HG03571 (cell line): Measurements from ENCODE around the gene ZCRB1.
"Not testable (repeated sequence)": the region's sequence is repeated elsewhere in the genome, so short reads cannot be mapped to it uniquely, and the experiment has no call there.

Experiments
- ATAC-seq: cut with Tn5 transposase; IDR thresholded peaks from one replicate; pipeline ENCODE4 v1.9.1; 2021; ENCODE audit not compliant: unreplicated experiment

Gene ZCRB1

DNA sequence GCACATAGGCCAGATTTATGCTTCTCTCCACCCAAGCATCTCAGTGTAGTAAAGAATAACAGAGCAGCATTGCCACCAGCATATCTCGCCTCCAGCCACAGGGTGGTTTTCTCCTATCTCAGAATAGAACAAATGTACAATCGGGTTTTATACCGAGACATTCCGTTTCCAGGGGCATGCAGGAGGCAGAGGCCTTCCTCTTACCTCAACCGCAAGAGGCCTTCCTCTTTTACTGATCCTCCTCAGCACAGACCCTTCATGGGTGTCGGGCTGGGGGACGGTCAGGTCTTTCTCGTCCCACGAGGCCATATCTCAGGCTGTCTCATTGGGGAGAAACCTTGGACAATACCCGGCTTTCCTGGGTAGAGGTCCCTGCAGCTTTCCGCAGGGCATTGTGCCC is 4.2 kb upstream of the ZCRB1 start:
- not testable (repeated sequence) for ATAC-seq

DNA sequence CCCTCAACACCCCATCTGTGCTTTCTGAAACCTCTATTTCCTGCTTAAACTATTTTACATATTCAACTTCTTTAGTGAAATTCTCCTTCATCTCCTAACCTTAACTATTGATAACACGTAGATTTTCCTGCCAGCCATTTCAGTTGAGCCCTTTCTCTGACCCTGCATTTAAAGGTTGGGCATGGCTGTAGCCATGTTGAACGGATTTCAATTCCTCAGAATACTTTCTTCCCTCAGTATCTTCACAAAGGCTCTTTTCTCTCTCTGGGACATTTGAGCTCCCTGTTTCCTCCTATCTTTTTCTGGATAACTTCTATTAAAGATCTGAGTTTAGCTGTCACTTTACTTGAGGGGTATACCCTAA is 1.3 kb upstream of the ZCRB1 start:
- ATAC-seq, result no peak

DNA sequence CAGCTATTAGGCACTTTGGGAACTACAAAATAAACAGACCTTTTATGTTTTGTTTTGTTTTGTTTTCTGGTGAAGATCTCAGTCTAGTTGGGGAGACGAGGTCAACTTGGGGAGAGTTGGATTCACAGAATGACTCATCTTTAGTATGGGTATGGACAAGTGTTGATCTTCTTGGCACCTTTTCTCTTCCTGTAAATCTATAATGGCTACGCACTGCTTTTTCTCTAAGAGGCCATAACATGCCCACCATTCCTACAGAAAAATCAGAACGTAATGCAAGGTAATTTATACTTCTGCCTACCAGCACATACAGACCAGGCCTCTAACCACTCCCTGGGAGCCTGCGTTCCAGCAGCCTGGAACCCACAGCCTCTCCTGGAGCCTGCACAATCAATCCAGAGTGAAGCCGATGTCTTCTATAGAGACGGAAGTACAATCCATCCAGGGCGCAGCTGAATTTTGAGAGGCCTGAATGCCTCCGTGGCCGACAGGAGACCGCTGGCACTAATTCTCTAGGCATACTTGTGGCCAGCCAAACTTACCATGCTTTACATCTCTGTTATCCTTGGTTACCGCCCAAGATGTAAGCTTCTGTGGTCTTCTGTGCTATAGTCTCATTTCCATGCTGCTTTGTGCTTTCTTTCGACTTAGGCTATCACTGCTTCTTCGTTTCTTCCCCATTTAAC is 790 bp upstream of the ZCRB1 start:
- peak; percentile 18 for ATAC-seq

DNA sequence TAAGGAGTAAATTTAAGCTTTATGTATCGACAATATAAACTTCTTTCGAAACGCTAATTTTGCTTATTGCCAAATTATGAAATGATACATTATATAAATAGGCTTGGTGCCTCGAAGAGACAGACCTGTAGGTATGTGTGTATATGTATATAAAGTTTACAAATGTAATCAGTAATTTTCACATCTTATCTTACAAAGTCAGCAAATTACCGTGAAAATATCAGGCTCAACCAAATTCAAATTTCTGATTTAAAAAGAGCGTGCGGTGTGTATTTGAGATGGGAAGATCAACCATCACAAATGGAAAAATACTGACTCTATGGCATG is 605 bp downstream of the ZCRB1 start:
- ATAC-seq, result no peak

DNA sequence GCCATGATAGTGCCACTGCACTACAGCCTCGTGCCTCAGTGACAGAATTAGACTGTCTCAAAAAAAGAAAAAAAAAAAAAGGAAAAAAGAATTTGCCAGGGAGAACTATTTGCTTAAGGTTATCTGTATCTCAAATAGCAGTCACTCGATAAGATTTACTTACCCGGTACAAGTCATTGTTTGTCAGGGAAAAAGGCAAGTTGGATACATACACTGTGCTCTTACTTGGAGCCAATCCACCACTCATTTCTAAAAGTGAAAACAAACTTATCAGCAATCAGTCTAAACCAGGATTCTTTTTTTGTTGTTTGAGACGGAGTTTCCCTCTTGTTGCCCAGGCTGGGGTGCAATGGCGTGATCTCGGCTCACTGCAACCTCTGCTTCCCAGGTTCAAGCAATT is 2.0 kb downstream of the ZCRB1 start:
- ATAC-seq, result no peak

DNA sequence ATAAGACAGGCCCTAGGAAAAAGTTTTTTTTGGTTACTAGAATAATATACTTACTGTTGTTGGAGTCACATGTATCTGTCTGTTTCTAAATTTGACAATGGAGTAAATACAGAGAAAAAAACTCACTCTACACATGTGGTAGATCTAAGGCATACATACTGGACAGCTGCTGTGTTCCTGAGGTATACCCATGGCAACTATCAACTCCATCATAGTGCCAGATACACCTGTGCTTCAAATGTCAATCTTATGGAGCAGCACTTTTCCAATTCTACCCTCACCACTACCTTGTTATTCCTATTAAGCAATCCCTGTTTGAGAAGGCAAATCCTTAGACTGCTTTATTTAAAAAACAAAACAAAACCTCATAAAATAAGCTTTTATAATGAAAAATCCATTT is 3.3 kb downstream of the ZCRB1 start:
- ATAC-seq, result no peak

DNA sequence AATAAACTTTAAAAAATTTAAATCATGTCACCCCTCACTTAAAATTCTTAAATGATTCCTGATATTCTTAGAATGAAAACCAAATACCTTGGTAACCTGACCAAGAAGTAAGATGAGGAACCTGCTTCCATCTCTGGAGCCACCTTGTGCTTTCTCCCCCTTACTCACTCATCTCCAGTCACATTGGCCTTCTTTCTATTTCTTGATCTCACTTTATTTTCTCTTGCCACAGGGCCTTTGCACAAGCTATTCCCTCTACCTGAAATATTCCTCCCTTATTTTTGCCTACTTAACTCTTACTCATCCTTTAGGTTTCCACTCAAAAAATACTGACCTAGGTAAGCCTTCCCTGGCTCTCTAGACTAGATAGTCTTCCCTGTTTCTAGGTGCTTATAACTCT is 5.1 kb downstream of the ZCRB1 start:
- ATAC-seq, result no peak

DNA sequence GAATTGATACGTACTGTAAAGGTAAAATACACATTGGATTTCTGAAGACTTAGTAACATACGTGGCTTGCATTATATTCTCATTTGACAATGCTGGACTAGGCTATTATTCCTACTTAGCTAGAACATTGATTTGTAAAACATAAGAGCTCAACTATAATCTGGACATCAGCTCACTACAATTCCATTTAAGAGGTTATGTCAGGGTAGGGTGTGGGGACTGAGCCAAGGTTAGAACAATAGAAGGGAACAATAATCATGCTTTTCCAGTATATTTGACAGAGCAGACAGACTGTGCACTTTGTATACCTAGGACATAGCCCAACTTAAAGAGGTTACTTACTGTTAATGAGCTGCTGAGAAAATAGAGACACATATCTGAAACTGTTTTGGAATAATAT is 10.8 kb downstream of the ZCRB1 start:
- ATAC-seq, result no peak

DNA sequence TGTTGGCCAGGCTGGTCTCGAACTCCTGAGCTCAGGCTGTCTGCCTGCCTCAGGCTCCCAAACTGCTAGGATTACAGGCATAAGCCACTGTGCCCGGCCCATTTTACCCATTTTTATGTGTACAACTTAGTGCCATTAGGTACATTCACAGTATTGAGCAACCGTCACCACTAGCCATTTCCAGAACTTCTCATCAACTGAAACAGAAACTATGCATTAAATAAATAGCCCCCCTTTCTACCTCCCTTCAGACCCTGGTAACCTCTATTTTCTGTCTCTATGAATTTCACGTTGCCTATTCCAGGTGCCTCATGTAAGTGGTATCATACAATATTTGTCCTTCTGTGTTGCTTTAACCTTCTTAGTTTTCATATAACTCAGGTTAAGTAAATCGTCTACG is 15.9 kb downstream of the ZCRB1 start:
- ATAC-seq, result no peak

DNA sequence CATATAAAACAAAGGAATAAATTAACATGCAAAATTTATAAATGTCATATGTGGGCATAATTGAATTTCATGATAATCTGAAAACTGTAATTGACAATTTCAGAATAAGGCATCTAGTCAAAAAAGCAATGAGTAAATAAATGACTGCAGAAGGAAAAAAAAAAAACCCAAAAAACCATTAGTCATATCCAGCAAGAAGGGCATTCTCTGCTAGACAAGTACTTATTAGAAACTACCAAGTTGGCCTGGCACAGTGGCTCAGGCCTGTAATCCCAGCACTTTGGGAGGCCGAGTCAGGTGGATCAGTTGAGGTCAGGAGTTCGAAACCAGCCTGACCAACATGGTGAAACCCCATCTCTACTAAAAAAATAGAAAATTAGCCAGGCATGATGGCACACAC is 17.5 kb downstream of the ZCRB1 start:
- no peak for ATAC-seq

DNA sequence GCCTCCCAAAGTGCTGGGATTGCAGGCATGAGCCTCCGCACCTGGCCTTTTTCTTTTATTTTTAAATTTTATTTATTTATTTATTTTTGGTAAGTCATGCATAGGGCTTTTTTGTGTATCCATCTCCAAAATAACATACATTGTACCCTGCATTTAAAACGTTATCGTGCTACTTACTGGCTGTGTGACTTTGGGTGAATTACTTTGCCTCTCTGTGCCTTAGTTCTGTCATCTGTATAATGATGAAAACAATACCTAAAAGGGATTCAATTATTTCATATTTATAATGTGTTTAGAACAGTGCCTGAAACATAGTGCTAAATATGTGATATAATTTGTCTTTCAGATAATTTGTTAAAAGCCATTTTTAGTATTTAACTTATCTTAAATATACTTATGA is 19.6 kb downstream of the ZCRB1 start:
- ATAC-seq, result no peak

DNA sequence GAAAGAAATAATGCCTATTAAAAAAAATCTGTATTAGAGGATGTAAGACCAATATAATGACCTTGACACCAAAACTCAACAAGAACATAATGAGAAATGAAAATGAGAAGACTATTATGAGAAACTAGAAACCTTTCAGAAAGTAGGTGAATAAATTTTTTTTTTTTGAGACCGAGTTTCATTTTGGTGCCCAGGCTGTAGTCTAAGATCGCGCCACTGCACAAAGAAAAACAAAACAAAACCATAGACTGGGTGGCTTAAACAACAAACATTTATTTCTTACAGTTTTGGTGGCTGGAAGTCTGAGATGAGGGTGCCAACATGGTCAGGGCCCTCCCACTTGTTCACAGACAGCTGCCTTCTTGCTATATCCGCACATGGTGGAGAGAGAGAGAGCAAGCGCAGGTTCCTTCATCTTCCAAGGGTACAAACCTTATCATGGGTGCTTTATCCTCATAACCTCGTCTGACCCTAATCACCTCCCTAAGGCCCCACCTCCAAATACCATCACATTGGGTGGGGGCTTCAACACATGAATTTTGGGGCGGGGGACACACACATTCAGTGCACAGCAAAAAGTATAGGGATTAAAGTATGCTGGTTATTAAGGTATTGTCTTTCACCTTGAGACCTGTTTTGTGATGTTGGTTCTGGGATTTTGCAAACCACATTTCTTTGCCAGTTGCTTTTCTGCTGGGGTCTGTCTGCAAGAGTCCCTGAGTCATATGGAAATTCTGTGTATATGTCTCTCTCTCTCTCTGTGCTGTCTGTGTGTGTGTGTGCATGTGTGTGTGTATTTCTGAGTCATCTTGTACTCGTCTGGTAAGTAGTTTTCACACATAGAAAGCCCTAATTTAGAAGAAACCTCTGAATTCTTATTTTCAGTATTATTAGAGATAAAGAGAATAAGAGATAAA is 26.2 kb downstream of the ZCRB1 start:
- ATAC-seq, result peak; percentile 76

DNA sequence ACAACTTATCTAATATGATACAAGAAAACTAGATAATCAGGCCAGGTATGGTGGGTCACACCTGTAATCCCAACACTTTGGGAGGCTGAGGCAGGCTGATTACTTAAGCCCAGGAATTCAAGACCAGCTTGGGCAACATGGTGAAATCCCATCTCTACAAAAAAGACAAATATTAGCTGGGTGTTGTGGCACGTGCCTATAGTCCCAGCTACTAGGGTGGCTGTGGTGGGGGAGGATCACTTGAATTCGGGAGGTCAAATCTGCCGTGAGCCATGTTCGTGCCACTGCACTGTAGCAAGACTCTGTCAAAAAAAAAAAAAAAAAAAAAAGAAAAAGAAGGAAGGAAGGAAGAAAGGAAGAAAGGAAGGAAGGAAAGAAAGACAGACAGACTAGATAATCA is 27.0 kb downstream of the ZCRB1 start:
- no peak for ATAC-seq

DNA sequence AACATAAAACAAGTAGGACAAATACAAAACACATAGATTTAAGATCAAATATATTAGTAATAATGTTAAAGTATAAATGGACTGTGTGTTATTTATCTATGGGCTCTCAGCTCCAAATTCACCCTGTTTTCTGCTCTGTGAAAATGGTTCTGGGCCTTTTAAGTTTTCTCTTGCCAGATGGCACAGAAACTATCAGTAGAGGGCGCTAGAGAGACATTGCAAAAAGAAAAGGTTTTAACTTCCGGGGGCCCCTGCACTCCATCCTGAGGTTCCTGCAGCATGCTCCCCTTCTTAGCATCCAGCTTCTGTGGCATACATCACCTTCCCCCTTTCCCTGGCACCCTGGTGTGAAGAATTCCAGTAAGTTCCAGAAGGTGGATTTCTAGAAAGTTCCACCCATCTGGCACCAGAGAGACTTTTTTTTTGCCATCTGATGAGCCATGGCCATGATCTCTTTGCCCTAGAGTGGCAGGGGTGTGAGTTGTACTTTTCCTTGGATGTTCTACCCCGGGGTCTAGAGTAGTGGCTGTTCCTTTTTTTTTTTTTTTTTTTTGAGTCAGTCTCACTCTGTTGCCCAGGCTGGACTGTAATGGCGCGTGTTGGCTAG is 29.3 kb downstream of the ZCRB1 start:
- ATAC-seq, result no peak

DNA sequence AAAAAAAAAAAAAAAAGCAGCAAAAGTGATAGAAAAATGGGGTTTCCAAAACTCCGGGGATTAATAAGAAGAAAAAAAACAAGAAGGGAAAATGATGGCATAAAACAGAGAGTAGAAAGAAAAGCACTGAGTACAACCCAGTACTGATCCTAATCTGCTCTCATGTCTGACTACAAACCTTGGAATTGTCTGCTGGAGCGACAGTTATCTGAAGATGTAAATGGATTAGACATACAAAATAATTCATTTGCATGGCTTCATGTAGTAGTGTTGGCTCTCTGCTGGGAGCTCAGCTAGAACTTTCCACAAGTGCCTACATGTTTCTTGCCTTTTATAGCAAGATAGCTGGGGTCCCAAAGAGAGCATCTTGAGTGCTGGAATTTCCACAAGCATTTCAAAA is 34.2 kb downstream of the ZCRB1 start:
- ATAC-seq, result no peak

DNA sequence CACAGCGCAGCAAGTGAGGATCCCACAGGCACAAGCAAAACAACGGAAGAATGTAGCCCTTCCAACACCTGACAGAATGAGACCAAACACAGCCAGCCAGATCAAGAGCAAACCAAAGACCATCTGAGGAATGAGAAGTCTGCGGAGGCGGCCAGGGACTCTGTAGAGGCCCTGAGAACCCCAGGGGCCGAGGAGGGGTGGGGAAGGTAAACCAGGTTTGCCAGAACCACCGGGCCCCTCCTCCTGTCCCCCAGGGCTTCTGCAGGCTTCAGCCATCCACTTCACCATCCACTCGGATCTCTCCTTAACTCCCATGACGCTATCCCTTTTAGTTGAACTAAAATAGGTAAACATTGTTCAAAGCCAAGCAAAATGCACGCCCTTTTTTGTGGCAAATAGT is 37.4 kb downstream of the ZCRB1 start:
- no peak for ATAC-seq

DNA sequence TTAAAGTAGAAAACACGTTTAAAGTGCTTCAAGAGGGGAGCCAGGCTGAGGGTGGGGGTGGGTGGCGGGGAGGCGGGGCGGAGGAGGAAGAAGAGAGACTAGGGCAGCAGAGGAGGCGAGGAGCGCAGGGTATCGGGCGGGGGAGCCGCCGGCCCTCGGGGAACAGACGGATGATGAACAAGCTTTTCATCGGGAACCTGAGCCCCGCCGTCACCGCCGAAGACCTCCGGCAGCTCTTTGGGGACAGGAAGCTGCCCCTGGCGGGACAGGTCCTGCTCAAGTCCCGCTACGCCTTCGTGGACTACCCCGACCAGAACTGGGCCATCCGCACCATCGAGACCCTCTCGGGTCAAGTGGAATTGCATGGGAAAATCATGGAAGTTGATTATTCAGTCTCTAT is 39.2 kb downstream of the ZCRB1 start:
- no peak for ATAC-seq

DNA sequence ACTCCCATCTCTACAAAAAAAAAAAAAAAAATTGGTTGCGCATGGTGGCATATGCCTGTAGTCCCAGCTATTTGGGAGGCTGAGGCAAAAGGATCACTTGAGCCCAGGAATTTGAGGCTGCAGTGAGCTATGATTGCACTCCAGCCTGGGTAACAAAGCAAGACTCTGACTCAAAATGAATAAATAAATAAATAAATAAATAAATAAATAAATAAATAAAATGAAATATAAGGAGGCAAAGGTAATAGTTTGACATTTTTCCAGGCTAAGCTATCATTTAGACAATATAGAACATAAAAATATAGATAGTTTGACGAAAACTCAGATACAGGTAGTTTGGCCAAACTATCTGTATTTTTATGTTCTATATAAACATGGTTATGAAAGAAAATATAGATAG is 40.5 kb downstream of the ZCRB1 start:
- ATAC-seq, result no peak

DNA sequence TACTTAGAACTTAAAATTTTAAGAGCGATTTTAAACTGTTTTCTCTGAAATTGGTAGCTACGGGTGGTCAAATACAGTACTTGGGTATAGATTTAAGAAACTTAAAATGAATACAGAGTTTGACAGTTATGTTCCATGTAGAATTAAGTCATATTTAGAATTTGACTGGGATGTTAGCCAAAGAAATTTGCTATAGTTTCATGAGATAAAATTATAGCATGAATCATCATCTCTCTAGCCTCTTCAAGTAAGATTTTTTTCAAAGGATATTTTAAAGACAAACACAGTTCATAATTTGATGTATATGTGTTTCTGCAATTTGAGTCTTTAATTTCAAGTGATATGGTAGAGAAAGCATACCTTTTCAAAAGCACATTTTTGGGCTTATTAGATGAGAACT is 41.0 kb downstream of the ZCRB1 start:
- no peak for ATAC-seq

DNA sequence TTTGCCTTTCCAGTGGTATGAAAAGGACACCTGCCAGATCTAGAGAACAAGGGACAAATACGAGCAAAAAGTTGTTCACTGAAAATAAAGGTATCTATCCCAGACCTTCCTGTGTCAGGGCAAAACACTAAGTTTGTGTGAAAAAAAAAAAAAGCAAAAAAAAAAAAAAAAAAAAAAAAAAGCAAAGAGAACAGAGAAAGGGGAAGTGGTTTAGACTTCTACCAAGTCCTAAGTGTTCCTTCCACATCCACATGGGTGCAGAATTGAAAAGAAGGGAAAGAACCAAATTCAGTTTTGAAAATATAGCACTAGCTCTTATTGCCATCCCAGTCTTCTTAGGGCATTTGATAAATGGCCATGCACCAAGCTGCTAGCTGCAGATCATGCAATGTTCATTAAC is 41.7 kb downstream of the ZCRB1 start:
- peak; percentile 48 for ATAC-seq

DNA sequence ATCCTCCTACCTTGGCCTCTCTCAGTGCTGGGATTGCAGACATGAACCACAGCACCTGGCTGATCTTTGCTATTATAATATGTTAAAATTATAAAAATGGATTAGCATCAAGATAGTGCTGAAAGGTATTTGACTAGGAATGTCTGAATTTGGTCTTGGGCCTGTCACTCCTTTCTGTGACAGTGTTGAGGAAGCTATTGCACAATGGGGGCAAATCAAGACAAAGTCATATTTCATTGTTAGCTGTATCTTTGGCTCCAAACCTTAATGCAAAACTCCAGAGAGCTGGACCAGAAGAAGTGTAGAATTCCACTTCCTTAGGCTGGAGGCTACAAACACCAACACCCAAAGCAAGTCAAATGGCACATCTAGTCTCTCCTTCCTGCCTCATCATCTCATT is 42.2 kb downstream of the ZCRB1 start:
- no peak for ATAC-seq

DNA sequence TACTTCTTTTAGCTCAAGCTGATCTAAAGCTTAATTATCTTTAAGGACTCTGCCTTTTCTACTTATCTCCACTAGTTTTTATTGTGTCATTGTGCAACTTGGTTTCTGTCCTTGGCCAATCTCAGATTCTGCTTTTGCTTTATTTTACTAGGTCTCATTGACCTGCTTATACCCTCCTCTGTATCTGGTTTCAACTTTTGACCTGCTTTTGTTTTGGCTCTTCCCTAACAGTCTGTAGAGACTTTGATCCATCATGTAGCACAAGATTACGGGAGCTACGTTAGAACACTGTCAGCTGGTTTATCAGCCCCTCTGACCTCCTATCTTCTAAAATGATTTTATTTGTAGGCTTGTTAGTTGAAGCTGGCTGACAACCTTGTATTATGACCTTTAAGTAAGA is 43.6 kb downstream of the ZCRB1 start:
- ATAC-seq, result no peak
